HepG2 (cell line): ENCODE results near the gene RPS28. TPM values are rescaled to one million over a fixed set of nuclear protein-coding genes. Genes with fewer than 3 reads are reported as not detected.

Experiments
- ATF2 ChIP-seq: sonication (generic); formaldehyde crosslinking; IDR thresholded peaks from 2 replicates; pipeline ENCODE4 v1.4.0; 2020; ENCODE audit warnings: missing genetic modification reagents
- ATF7-NPFF ChIP-seq: sonication (generic); formaldehyde crosslinking; IDR thresholded peaks from 2 replicates; pipeline ENCODE4 v1.8.1; 2023; ENCODE audit warnings: mild to moderate bottlenecking, low read depth, missing genetic modification reagents, moderate library complexity
- BORCS8-MEF2B ChIP-seq: sonication (generic); formaldehyde crosslinking; IDR thresholded peaks from 2 replicates; pipeline ENCODE4 v1.8.0; 2022; ENCODE audit warnings: mild to moderate bottlenecking, missing genetic modification reagents
- DNMT3B ChIP-seq: conservative IDR thresholded peaks from 2 replicates; pipeline ENCODE4 v1.6.1; 2016; ENCODE audit warnings: missing biosample characterization, control low read depth
- HOXA9 ChIP-seq: sonication (generic); formaldehyde crosslinking; IDR thresholded peaks from 2 replicates; pipeline ENCODE4 v1.8.1; 2022; ENCODE audit warnings: missing genetic modification reagents, mild to moderate bottlenecking, moderate library complexity, borderline replicate concordance
- NFKB2 ChIP-seq: sonication (generic); formaldehyde crosslinking; IDR thresholded peaks from 2 replicates; pipeline ENCODE4 v1.4.0; 2020; ENCODE audit warnings: missing genetic modification reagents, borderline replicate concordance
- POLR2G ChIP-seq: fragments of 200-400 bp; formaldehyde crosslinking; IDR thresholded peaks from 2 replicates; pipeline ENCODE4 v1.6.1; 2018; ENCODE audit warnings: mild to moderate bottlenecking, low read depth, low read length, moderate library complexity
- SUZ12 ChIP-seq: fragments of 150-350 bp; IDR thresholded peaks from 2 replicates; pipeline ENCODE4 v1.6.1; 2014; ENCODE audit warnings: low read depth, low read length
- ZBTB38 ChIP-seq: sonication (generic); formaldehyde crosslinking; IDR thresholded peaks from 2 replicates; pipeline ENCODE4 v1.5.1; 2020; ENCODE audit warnings: mild to moderate bottlenecking, missing genetic modification reagents
- ZHX2 ChIP-seq, 2 experiments: sonication (generic) in 1 of 2; formaldehyde crosslinking in 1 of 2; IDR thresholded peaks; 2 replicates each; pipeline versions ENCODE4 v1.6.1 to v1.9.0; 2014 to 2022; ENCODE audit warnings: antibody characterized with exemption in 1 of 2, borderline replicate concordance in 1 of 2, inconsistent platforms in 1 of 2, low read depth in 1 of 2, missing genetic modification reagents in 1 of 2
- ZNF205 ChIP-seq: IDR thresholded peaks from 2 replicates; pipeline ENCODE4 v1.6.1; 2018; ENCODE audit warnings: missing biosample characterization, missing genetic modification reagents
- ZNF275 ChIP-seq: sonication (generic); formaldehyde crosslinking; IDR thresholded peaks from 2 replicates; pipeline ENCODE4 v1.8.0; 2022; ENCODE audit warnings: missing genetic modification reagents, mild to moderate bottlenecking, inconsistent platforms, borderline replicate concordance
- ZNF609 ChIP-seq: sonication (generic); formaldehyde crosslinking; IDR thresholded peaks from 2 replicates; pipeline ENCODE4 v1.4.0; 2020; ENCODE audit warnings: mild to moderate bottlenecking, missing genetic modification reagents, borderline replicate concordance
- polyA plus RNA-seq, 8 experiments: library from polyadenylated mRNA; depleted of rRNA in 3 of 8; stranded (reverse) in 7 of 8; unstranded in 1 of 8; fragments of >200 nt; fragmentation: Illumina TruSeq in 4 of 8; extraction: Trizol in 4 of 8; gene quantifications; 2 replicates each; pipeline versions ENCODE4 v1.2.1 to v1.2.3, GENCODE V29; 2011 to 2016; ENCODE audit warnings: low read depth in 4 of 8, missing spikeins in 1 of 8, mixed read lengths in 1 of 8; ENCODE audit not compliant: insufficient read depth in 1 of 8
- total RNA-seq, 5 experiments: library from RNA; depleted of rRNA; stranded (reverse); fragments of >200 nt; fragmentation: Illumina TruSeq; extraction: Trizol; gene quantifications; 2 replicates each; pipeline ENCODE4 v1.2.3, GENCODE V29; 2016; ENCODE audit warnings: low read depth in 1 of 5

RPS28 gene
- total and polyA plus RNA-seq, 2 of the 13 experiments (the other 11 are each of a cell fraction or from before 2014, with no cell fraction given), result 281 to 545 TPM

- TF ChIP-seq ZHX2 (IDR thresholded peaks at IDR 0.05; ENCODE audit: low read depth) (0 out of 2 replicates have a peak, but pooled peaks have one; percentile 27), ZHX2 (CRISPR knock-in tag; IDR thresholded peaks at IDR 0.05; ENCODE audit: borderline replicate concordance) (no peak), ZNF205 (CRISPR knock-in tag) (peak; percentile 91), ZNF275 (no peak), ATF2 (no peak), ZBTB38 (CRISPR knock-in tag) (peak; percentile 30; the same call in 1 of the 2 replicates), DNMT3B (CRISPR knock-in tag) (no peak), ZNF609 (peak; percentile 69), SUZ12 (no peak), ATF7-NPFF (CRISPR knock-in tag) (0 out of 2 replicates have a peak, but pooled peaks have one; percentile 21), NFKB2 (CRISPR knock-in tag) (0 out of 2 replicates have a peak, but pooled peaks have one; percentile 41), POLR2G (peak; percentile 82), HOXA9 (CRISPR knock-in tag) (no peak), BORCS8-MEF2B (CRISPR knock-in tag) (0 out of 2 replicates have a peak, but pooled peaks have one; percentile 77)
Observed at GRCh38 chr19:8363803-8364771, 42.8 kb downstream of the RPS28 start, which contains the start of gene ANGPTL4 (continued).
